Measurements from ENCODE around the gene KLRC3. TPM values are rescaled to one million over a fixed set of nuclear protein-coding genes. Genes with fewer than 3 reads are reported as not detected.
A peak's percentile ranks its signal among the peaks of the same experiment; 100 is the strongest.

Gene KLRC3
- total and polyA plus RNA-seq, 2 of the 13 experiments (the other 11 are each of a cell fraction or from before 2014, with no cell fraction given): not detected

DNA sequence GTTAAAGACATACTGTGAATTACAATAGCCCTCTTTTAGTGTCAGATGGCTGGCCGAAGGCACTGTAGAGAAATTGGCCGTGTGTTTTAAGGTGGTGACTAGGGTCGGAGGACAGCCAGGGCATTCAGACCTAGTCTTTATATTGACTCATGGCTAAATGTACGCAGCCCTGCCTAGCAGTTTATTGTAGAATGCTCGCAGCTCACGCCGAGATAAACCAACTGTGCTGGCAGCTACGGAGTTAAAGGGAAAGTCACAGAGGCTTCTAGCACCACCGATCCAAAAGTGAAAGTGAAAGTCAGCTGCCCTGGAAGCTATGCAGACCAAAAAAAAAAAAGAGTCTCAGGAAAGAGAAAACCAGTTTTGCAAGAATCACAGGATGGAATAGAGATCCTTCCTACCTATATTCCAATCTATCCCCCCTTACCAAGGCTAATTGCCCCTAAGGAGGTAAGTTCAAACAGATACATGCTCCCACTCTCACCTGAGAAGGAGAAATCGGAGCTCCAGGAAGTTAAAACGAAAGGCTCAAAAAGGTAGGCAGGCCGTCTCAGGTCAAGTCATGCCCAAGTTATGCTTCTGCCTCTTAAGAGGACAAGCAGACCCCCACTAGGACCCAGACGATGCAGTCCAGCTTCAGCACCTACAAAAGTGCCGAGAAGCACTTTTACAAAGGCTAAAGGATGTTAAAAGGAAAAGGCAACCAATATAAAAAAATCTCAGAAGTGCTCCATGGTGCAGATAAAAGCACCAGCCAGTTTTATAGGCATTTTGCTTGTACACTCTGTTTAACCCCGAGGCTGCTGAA lies 55.4 kb downstream of the KLRC3 start:
- Histone ChIP-seq H3K79me2 (ENCODE audit: insufficient read depth, low read length) (no peaks in the 10 kb centered on the region), H3K4me2 (ENCODE audit: low read depth, low read length) (peak overlapping the region; percentile 84), H3K4me3 (replicated peaks in 1 of 3; ENCODE audit: insufficient read depth in 1 of 3, low read depth in 2 of 3, low read length in 3 of 3) (peak overlapping the region; percentile 74 to 82 (median 78)), H3K9ac (ENCODE audit: insufficient read depth, low read depth, low read length) (peak overlapping the region; percentile 64; the same call in 1 of the 2 replicates), H3K36me3 (replicated peaks in 1 of 2; ENCODE audit: control insufficient read depth in 1 of 2, insufficient read depth in 2 of 2, low read length in 2 of 2) (no peaks in the 10 kb centered on the region), H4K20me1 (ENCODE audit: insufficient read depth, low read length) (no peaks in the 10 kb centered on the region), H2AFZ (ENCODE audit: low read length) (peak overlapping the region; percentile 100), H3K4me1 (ENCODE audit: insufficient read depth, low read length) (peaks cover 24% of the 10 kb centered on the region), H3K27me3 (ENCODE audit: control insufficient read depth in 1 of 2, insufficient read depth in 2 of 2, low read length in 2 of 2) (no peaks in the 10 kb centered on the region; a peak in 1 of 5 replicates), H3K27ac (ENCODE audit: extremely low read length, insufficient read depth, low read length) (peak overlapping the region; percentile 0), H3K9me3 (ENCODE audit: low read length) (no peaks in the 10 kb centered on the region)
- BruUV-seq (replicated peaks): no TSS peak
- FAIRE-seq (peak; percentile 48), ATAC-seq (peak; percentile 57), DNase-seq (ENCODE audit: low spot score) (peak; percentile 53)
- intact Hi-C loops (cut with micrococcal nuclease; ENCODE audit: unreplicated experiment) (loop anchor here (1.0 to 5.0 kb wide), 2 partner anchors 47 to 197 kb away; no protein-coding TSS in a partner anchor), in situ Hi-C loops (cut with HindIII; ENCODE audit: extremely low pct_ligation_motif_present, low pct_unique_long_range_greater_than_20kb) (no loop called here)
- POLR2A ChIA-PET: interaction anchor here (0.7 to 1.1 kb wide), 3 partner anchors 31 to 806 kb away, joined by 3 to 4 read pairs (median 4); partner anchors contain the start of gene GABARAPL1
- CTCF ChIA-PET (ENCODE audit: low intra/inter-chr PET ratio, low total read pairs): no interaction called here
- 1% methylated on average over 15 of the region's 15 CpGs for WGBS (ENCODE audit: low lambda C conversion rate)
- peak; percentile 58 for TF ChIP-seq SAP130 (CRISPR knock-in tag; IDR thresholded peaks at IDR 0.05; ENCODE audit: low read depth)
- TF ChIP-seq KMT2B (CRISPR knock-in tag; IDR thresholded peaks at IDR 0.05): peak; percentile 44; the same call in 1 of the 2 replicates
- TF ChIP-seq, protein P1, sequence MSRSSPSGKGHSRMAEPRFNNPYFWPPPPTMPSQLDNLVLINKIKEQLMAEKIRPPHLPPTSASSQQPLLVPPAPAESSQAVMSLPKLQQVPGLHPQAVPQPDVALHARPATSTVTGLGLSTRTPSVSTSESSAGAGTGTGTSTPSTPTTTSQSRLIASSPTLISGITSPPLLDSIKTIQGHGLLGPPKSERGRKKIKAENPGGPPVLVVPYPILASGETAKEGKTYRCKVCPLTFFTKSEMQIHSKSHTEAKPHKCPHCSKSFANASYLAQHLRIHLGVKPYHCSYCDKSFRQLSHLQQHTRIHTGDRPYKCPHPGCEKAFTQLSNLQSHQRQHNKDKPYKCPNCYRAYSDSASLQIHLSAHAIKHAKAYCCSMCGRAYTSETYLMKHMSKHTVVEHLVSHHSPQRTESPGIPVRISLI (CRISPR knock-in tag; IDR thresholded peaks at IDR 0.05; ENCODE audit: borderline replicate concordance): peak; percentile 84
- no peak for TF ChIP-seq MXD4 (CRISPR knock-in tag; IDR thresholded peaks at IDR 0.05)
- 0 out of 2 replicates have a peak, but pooled peaks have one; percentile 42 for TF ChIP-seq KMT2A (CRISPR knock-in tag; IDR thresholded peaks at IDR 0.05)
- no peak for TF ChIP-seq CREB1 (IDR thresholded peaks at IDR 0.05)
- 0 out of 2 replicates have a peak, but pooled peaks have one; percentile 18 for TF ChIP-seq CREB1 (CRISPR knock-in tag; IDR thresholded peaks at IDR 0.05)
- TF ChIP-seq, protein P2, sequence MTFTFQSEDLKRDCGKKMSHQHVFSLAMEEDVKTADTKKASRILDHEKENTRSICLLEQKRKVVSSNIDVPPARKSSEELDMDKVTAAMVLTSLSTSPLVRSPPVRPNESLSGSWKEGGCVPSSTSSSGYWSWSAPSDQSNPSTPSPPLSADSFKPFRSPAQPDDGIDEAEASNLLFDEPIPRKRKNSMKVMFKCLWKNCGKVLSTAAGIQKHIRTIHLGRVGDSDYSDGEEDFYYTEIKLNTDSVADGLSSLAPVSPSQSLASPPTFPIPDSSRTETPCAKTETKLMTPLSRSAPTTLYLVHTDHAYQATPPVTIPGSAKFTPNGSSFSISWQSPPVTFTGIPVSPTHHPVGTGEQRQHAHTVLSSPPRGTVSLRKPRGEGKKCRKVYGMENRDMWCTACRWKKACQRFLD (CRISPR knock-in tag; IDR thresholded peaks at IDR 0.05; ENCODE audit: borderline replicate concordance): 0 out of 2 replicates have a peak, but pooled peaks have one; percentile 6
- TF ChIP-seq GABPA (IDR thresholded peaks at IDR 0.05; ENCODE audit: low read depth, low read length): no peak
- TF ChIP-seq GABPA (CRISPR knock-in tag; IDR thresholded peaks at IDR 0.05; ENCODE audit: low read depth): peak; percentile 27; the same call in 1 of the 2 replicates
- TF ChIP-seq ASH2L (IDR thresholded peaks at IDR 0.05; ENCODE audit: insufficient read length, low read depth, low read length): peak; percentile 75
- TF ChIP-seq, protein P3, sequence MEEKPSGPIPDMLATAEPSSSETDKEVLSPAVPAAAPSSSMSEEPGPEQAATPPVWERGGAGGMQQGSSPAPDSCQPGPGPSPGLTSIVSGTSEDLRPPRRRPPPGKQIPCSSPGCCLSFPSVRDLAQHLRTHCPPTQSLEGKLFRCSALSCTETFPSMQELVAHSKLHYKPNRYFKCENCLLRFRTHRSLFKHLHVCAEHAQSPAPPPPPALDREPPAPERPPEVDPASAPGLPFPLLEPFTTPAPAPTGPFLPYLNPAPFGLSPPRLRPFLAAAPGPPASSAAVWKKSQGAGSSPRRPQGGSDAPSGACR (CRISPR knock-in tag; IDR thresholded peaks at IDR 0.05): 0 out of 2 replicates have a peak, but pooled peaks have one; percentile 6
- peak; percentile 38; the same call in 1 of the 2 replicates for TF ChIP-seq ZFX (CRISPR knock-in tag; IDR thresholded peaks at IDR 0.05; ENCODE audit: low read depth)
- peak; percentile 21; the same call in 1 of the 2 replicates for TF ChIP-seq ZFY (CRISPR knock-in tag; IDR thresholded peaks at IDR 0.05)
- TF ChIP-seq ADNP (CRISPR knock-in tag; IDR thresholded peaks at IDR 0.05): no peak
- TF ChIP-seq, protein P4, sequence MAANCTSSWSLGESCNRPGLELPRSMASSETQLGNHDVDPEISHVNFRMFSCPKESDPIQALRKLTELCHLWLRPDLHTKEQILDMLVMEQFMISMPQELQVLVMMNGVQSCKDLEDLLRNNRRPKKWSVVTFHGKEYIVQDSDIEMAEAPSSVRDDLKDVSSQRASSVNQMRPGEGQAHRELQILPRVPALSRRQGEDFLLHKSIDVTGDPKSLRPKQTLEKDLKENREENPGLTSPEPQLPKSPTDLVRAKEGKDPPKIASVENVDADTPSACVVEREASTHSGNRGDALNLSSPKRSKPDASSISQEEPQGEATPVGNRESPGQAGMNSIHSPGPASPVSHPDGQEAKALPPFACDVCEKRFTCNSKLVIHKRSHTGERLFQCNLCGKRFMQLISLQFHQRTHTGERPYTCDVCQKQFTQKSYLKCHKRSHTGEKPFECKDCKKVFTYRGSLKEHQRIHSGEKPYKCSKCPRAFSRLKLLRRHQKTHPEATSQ (CRISPR knock-in tag; IDR thresholded peaks at IDR 0.05; ENCODE audit: borderline replicate concordance): 0 out of 2 replicates have a peak, but pooled peaks have one; percentile 29

Measured in HepG2 (cell line).